ENCODE measurements around the gene SRCIN1. TPM values are rescaled to one million over a fixed set of nuclear protein-coding genes. Genes with fewer than 3 reads are reported as not detected.

The SRCIN1 gene
- total and polyA plus RNA-seq, 2 experiments from 2014 or later, result 2.3 to 10.8 TPM

DNA sequence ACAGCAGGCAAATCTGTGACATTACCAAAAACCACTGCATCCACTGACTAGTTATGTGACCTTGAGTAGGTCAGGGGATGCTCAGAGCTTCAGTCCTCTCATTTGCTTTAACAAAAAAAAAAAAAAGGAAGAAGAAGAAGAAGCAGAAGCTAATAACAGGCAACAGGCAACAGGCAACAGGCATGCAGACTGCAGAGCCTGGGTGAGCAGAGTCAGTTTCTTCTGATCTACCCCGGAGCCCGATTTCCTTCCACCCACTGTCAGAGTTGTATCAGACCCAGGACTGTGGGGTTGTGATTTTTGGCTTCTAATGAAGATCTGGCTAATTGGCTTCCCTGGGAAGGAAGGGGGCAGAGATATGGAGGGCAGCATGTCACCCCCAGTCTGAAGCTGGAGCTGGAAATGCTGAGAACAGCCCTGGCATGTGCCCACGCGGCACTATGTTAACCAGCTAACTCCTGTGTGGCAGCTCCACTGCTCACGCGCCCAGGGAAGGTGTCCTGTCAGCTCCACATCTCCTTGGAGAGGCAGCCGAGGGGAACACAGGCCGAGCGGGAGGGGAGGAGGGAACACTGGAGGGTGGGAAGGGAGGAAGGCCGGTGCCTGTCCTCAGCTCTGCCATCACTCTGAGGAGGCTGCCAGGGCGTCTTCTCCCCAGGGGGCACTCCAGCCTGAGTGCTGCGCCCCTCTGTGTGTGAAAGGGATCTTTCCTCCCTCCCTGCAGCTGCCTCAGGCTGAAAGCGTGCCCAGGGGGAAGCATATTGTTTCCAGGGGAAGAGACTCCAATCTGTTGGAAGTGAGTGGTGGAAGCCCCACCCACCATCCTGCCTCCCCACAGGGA, 17.6 kb downstream of the SRCIN1 start:
- DNase-seq (ENCODE audit: low read depth in 1 of 2, low spot score in 1 of 2), result no peak
- H3K4me1 ChIP-seq (ENCODE audit: low read depth), result no peaks in the 10 kb centered on the region
- H3K27me3 ChIP-seq, result no peaks in the 10 kb centered on the region

DNA sequence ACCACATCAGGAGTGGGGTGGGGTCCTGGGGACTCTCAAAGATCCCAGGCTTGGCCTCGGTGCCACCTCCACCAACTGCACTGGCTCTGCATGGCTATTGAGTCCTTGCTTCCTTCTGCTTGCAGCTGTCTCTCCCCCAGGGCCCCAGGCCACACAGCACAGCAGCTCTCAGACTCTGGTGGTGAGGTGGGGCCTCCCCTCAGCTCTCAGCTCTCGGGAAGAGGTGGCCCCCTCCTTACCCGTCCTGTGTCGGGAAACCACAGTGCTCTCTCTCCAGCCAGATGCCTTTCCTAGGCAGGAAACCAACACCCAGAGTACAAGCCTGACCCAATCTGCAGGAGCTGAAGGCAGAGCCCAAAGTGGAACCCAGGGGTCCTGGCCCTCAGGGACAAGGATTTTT, 18.5 kb downstream of the SRCIN1 start:
- TF ChIP-seq, protein P1, sequence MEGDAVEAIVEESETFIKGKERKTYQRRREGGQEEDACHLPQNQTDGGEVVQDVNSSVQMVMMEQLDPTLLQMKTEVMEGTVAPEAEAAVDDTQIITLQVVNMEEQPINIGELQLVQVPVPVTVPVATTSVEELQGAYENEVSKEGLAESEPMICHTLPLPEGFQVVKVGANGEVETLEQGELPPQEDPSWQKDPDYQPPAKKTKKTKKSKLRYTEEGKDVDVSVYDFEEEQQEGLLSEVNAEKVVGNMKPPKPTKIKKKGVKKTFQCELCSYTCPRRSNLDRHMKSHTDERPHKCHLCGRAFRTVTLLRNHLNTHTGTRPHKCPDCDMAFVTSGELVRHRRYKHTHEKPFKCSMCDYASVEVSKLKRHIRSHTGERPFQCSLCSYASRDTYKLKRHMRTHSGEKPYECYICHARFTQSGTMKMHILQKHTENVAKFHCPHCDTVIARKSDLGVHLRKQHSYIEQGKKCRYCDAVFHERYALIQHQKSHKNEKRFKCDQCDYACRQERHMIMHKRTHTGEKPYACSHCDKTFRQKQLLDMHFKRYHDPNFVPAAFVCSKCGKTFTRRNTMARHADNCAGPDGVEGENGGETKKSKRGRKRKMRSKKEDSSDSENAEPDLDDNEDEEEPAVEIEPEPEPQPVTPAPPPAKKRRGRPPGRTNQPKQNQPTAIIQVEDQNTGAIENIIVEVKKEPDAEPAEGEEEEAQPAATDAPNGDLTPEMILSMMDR (IDR thresholded peaks at IDR 0.05; ENCODE audit: low read depth, low read length), result no peak
- Histone ChIP-seq H3K27me3 (no peaks in the 10 kb centered on the region), H3K36me3 (no peaks in the 10 kb centered on the region), H3K4me1 (ENCODE audit: low read depth) (no peaks in the 10 kb centered on the region), H3K27ac (no peak overlapping the region), H3K4me3 (no peak overlapping the region), H3K9me3 (ENCODE audit: low read depth) (no peaks in the 10 kb centered on the region)
- DNase-seq (ENCODE audit: low read depth in 1 of 2, low spot score in 1 of 2), result no peak

More for the DNA sequence above, 17.6 kb downstream of the SRCIN1 start:
- Histone ChIP-seq H3K4me3 (no peak overlapping the region), H3K9me3 (ENCODE audit: low read depth) (no peaks in the 10 kb centered on the region), H3K27ac (no peak overlapping the region), H3K36me3 (no peaks in the 10 kb centered on the region)
- TF ChIP-seq, protein P1 (IDR thresholded peaks at IDR 0.05; ENCODE audit: low read depth, low read length), result no peak

DNA sequence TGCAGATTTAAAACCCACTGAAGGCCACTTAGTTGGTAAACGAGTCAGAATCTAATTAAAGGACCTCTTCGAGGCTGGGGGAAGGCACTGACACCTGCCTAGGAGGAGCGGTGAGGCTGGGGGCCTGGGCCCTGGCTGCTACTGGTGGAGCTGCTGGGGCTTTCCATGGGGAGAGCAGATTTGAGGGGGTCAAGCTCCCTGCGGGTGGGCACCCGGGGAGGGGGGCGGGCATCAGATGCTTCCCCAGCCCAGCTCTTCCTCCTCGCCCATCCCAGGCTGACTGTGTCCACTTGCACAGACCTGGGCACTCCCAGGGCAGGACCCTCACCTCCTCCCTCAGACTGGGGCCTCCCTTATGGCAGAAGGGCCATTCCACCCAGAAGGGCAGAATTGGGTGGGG, 19.0 kb downstream of the SRCIN1 start:
- Histone ChIP-seq H3K4me3 (no peak overlapping the region), H3K36me3 (no peaks in the 10 kb centered on the region), H3K27me3 (no peaks in the 10 kb centered on the region), H3K9me3 (ENCODE audit: low read depth) (no peaks in the 10 kb centered on the region), H3K4me1 (ENCODE audit: low read depth) (no peaks in the 10 kb centered on the region), H3K27ac (no peak overlapping the region)
- DNase-seq (ENCODE audit: low read depth in 1 of 2, low spot score in 1 of 2), result no peak
- TF ChIP-seq, protein P1 (IDR thresholded peaks at IDR 0.05; ENCODE audit: low read depth, low read length), result no peak

DNA sequence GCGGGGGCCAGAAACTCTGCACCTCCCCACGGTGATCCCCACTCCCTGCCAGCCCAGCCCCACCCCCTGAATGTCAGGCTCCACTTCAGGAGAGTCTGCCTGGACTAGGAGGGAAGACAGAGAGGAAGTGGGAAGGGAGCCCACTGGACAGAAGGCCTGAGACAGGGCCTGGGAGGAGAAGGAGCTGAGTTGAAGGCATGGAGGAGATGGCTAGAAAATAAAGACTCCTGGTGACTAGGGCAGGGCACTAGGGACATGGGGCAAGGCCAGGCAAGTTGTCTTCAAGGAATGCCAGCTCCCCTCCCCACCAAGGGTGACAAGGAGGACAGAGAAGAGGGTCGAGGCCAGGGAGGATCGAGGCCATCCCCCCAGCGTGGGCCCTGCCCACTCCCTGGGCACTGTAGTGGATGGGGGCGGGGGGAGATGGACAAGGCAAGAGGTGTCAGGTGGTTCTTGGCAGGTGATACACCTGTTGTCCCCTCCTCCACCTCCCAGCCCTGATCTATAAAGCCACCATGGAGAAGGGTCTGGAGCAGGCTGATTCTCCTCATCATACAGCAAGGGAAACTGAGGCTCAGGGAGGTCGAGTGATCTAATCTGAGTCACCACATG, 19.7 kb downstream of the SRCIN1 start:
- Histone ChIP-seq H3K36me3 (no peaks in the 10 kb centered on the region), H3K4me1 (ENCODE audit: low read depth) (no peaks in the 10 kb centered on the region), H3K4me3 (no peak overlapping the region), H3K27me3 (no peaks in the 10 kb centered on the region), H3K9me3 (ENCODE audit: low read depth) (no peaks in the 10 kb centered on the region), H3K27ac (no peak overlapping the region)
- DNase-seq (ENCODE audit: low read depth in 1 of 2, low spot score in 1 of 2), result no peak
- TF ChIP-seq, protein P1 (IDR thresholded peaks at IDR 0.05; ENCODE audit: low read depth, low read length), result no peak

DNA sequence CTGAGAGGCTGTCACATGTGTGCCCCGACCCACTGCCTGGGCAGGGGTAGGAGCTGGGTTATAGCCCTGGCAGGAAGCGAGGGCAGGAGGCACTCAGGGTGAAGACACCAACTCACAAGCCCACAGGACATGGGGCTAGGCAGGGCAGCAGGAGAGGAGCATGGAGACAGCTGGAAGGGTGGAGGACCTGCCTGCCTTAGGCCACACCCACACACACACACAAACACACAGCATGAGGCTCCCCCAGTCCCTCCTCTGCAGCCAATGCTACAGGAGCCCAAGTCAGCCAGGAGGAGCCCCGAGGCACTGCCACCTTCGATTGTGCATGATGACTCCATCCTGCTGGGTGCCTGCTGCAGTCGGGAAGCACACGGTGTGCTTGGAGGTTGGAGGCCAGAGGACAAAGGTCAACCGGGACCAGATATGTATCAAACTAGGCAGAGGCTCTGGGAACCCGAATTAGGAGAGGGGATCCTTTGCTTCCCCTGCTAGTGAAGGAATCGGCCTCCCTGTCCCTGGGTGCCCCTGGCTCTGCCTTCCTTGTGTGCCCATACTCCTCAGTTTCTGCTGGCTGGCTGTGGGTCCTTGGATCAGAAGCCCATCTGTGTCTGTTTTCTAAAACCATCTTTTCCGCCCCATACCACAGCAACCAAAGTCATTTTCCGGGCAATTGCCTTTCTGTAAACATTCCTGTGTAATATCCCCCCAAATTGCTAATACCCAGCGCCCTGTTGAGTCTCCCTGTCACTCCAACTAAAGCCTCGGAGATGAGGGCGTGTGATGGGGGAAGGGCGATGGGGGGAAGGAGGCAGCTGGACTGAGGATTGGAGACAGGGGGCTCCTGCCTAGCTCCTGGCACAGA, 20.5 kb downstream of the SRCIN1 start:
- TF ChIP-seq, protein P1 (IDR thresholded peaks at IDR 0.05; ENCODE audit: low read depth, low read length), result no peak
- no peaks in the 10 kb centered on the region for H3K36me3 ChIP-seq
- no peaks in the 10 kb centered on the region for H3K4me1 ChIP-seq (ENCODE audit: low read depth)
- H3K9me3 ChIP-seq (ENCODE audit: low read depth), result no peaks in the 10 kb centered on the region
- no peak overlapping the region for H3K4me3 ChIP-seq
- no peak overlapping the region for H3K27ac ChIP-seq
- no peak for DNase-seq (ENCODE audit: low read depth in 1 of 2, low spot score in 1 of 2)
- H3K27me3 ChIP-seq, result no peaks in the 10 kb centered on the region
